HG02610 (cell line): Measurements from ENCODE around the gene TTC34.
"Not testable (repeated sequence)": the region's sequence is repeated elsewhere in the genome, so short reads cannot be mapped to it uniquely, and the experiment has no call there.

ENCODE experiments used
- ATAC-seq: cut with Tn5 transposase; IDR thresholded peaks from one replicate; pipeline ENCODE4 v1.9.1; 2021; ENCODE audit warnings: mild to moderate bottlenecking, moderate library complexity; ENCODE audit not compliant: unreplicated experiment

TTC34 gene

GRCh38 chr1:2630498-2631135 lies 170.9 kb downstream of the TTC34 start:
- no peak for ATAC-seq

GRCh38 chr1:2629627-2630497 lies 171.6 kb downstream of the TTC34 start:
- no peak for ATAC-seq

- no peak for ATAC-seq
These were observed 172.4 kb downstream of the TTC34 start for GRCh38 chr1:2628933-2629626.

GRCh38 chr1:2628191-2628932 lies 173.1 kb downstream of the TTC34 start:
- ATAC-seq, result no peak

GRCh38 chr1:2627746-2628145 lies 173.7 kb downstream of the TTC34 start:
- no peak for ATAC-seq

- not testable (repeated sequence) for ATAC-seq
These were observed 175.7 kb downstream of the TTC34 start for GRCh38 chr1:2625748-2626147.

GRCh38 chr1:2625311-2625710 lies 176.2 kb downstream of the TTC34 start:
- ATAC-seq, result no peak

- no peak for ATAC-seq
These were observed 176.7 kb downstream of the TTC34 start for GRCh38 chr1:2624735-2625300.

- no peak for ATAC-seq
These were observed 177.7 kb downstream of the TTC34 start for GRCh38 chr1:2623571-2624337.

GRCh38 chr1:2617971-2618470 lies 183.5 kb downstream of the TTC34 start:
- no peak for ATAC-seq

- ATAC-seq, result no peak
These were observed 187.3 kb downstream of the TTC34 start for GRCh38 chr1:2614145-2614544.

- ATAC-seq, result no peak
These were observed 188.7 kb downstream of the TTC34 start for GRCh38 chr1:2612591-2613365.

GRCh38 chr1:2611621-2612437 lies 189.7 kb downstream of the TTC34 start:
- ATAC-seq, result no peak

GRCh38 chr1:2611031-2611501 lies 190.4 kb downstream of the TTC34 start:
- no peak for ATAC-seq

- ATAC-seq, result no peak
These were observed 191.2 kb downstream of the TTC34 start for GRCh38 chr1:2610036-2610959.

GRCh38 chr1:2609319-2610035 lies 192.0 kb downstream of the TTC34 start:
- no peak for ATAC-seq
